Calu3 (cell line): ENCODE data around the gene CAPNS1. TPM values are rescaled to one million over a fixed set of nuclear protein-coding genes. Genes with fewer than 3 reads are reported as not detected.

Experiments
- BruUV-seq: library from RNA; stranded (reverse); fragments of 400-500 nt; replicated peaks from 2 replicates; lab custom pipeline; 2021; lab: Mats Ljungman, UMichigan
- CTCF ChIA-PET: fragments of 300-600 bp; sonication (Branson Sonifier 250); formaldehyde crosslinking; loops from one replicate; lab custom pipeline; 2022; ENCODE audit warnings: antibody characterized with exemption; lab: Charles Lee
- DNase-seq: peaks from one replicate; pipeline ENCODE4 v3.0.0; 2022
- H3K27ac Mint-ChIP-seq: one replicate; pipeline ENCODE4 v1.8.0; 2022; ENCODE audit warnings: mixed read lengths; ENCODE audit not compliant: unreplicated experiment
- H3K27me3 Mint-ChIP-seq: one replicate; pipeline ENCODE4 v1.8.0; 2022; ENCODE audit warnings: mixed read lengths; ENCODE audit not compliant: unreplicated experiment
- H3K36me3 Mint-ChIP-seq: one replicate; pipeline ENCODE4 v1.8.0; 2022; ENCODE audit warnings: mild to moderate bottlenecking, moderate library complexity, mixed read lengths; ENCODE audit not compliant: insufficient read depth, unreplicated experiment
- H3K4me1 Mint-ChIP-seq: one replicate; pipeline ENCODE4 v1.8.0; 2022; ENCODE audit warnings: mild to moderate bottlenecking, low read depth, mixed read lengths; ENCODE audit not compliant: unreplicated experiment
- H3K4me3 Mint-ChIP-seq: one replicate; pipeline ENCODE4 v1.8.0; 2022; ENCODE audit warnings: mild to moderate bottlenecking, low read depth, moderate library complexity, mixed read lengths; ENCODE audit not compliant: unreplicated experiment
- H3K9me3 Mint-ChIP-seq: one replicate; pipeline ENCODE4 v1.8.0; 2022; ENCODE audit warnings: low read depth, mixed read lengths; ENCODE audit not compliant: unreplicated experiment
- CTCF ChIP-seq: fragments of 200-600 bp; IDR thresholded peaks from one replicate; pipeline ENCODE4 v1.8.0; 2022; ENCODE audit warnings: antibody characterized with exemption; ENCODE audit not compliant: unreplicated experiment
- intact Hi-C: fragments of 100-400 bp; cut with micrococcal nuclease; formaldehyde crosslinking; loops from one replicate; pipeline ENCODE4 v1.10.0; 2022; ENCODE audit not compliant: unreplicated experiment
- total RNA-seq: library from RNA; stranded (reverse); gene quantifications from 2 replicates; pipeline ENCODE4 v1.2.3, GENCODE V29; 2022

CAPNS1 gene
- total RNA-seq, 1 experiment from 2014 or later: 894 TPM

GRCh38 chr19:36106991-36107390, 32.9 kb upstream of the CAPNS1 start:
- no peaks in the 10 kb centered on the region for H3K4me1 Mint-ChIP-seq
- H3K27me3 Mint-ChIP-seq: no peaks in the 10 kb centered on the region
- no TSS peak for BruUV-seq

GRCh38 chr19:36108684-36109083, 31.2 kb upstream of the CAPNS1 start:
- intact Hi-C loops: no loop called here
- CTCF ChIA-PET: no interaction called here
- Mint-ChIP-seq H3K27ac (no peak overlapping the region), H3K27me3 (no peaks in the 10 kb centered on the region), H3K4me3 (no peak overlapping the region), H3K4me1 (peaks cover 12% of the 10 kb centered on the region), H3K36me3 (peaks cover 40% of the 10 kb centered on the region), H3K9me3 (no peaks in the 10 kb centered on the region)
- no peak for TF ChIP-seq CTCF
- DNase-seq: no peak
- BruUV-seq: no TSS peak

More at GRCh38 chr19:36106991-36107390, 32.9 kb upstream of the CAPNS1 start:
- no peak for TF ChIP-seq CTCF
- Mint-ChIP-seq H3K4me3 (no peak overlapping the region), H3K9me3 (no peaks in the 10 kb centered on the region), H3K27ac (no peak overlapping the region), H3K36me3 (peaks cover 43% of the 10 kb centered on the region)
- intact Hi-C loops: no loop called here
- CTCF ChIA-PET: no interaction called here
- DNase-seq: no peak

DNA sequence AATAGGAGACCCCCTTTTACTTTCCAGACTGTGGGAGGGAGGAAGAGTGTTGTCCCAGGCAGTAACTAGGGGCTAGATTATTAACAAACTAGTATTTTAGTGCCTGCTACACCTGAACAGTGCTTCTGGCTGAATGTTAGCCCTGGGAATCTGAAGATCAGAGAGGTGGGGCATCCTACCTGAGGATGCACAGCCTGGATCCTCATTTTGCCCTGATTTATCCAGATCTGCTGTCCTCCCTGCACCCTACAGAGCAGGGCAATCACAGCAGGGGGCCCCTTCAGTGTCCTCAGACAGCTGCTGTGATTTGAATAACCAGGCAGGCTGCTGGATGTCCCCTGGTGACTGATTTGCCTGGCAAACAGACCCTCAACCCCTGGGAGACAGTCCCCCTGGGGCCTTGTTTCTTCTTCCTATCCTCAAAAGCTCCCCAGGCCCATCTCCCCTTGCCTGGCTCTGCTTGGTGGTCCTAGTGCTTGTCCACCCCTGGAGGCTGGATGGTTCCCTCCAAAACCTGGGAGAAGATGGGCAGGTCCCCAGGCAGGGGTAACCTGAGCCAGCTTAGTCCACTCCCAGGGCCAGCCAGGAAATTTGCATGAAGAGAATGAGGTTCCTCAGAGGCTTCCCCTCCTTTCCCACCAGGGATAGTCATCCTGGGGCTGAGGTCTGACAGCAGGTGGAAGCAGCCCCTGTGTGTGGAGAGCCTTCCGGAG, 29.2 kb upstream of the CAPNS1 start, which contains the start of gene OVOL3:
Gene OVOL3 (plus strand): TSS at position 657 of the 713 bp plus-strand sequence. CDS start 60 bp downstream, outside the sequence.
- no peaks in the 10 kb centered on the region for H3K9me3 Mint-ChIP-seq
- DNase-seq: no peak
- peaks cover 22% of the 10 kb centered on the region for H3K4me1 Mint-ChIP-seq
- no peak within 1 kb of the TSS for H3K4me3 Mint-ChIP-seq
- H3K27ac Mint-ChIP-seq: no peak within 1 kb of the TSS
- CTCF ChIA-PET: no interaction called here
- no peak for TF ChIP-seq CTCF
- H3K36me3 Mint-ChIP-seq: peaks cover 55% of the 10 kb centered on the region
- H3K27me3 Mint-ChIP-seq: peaks cover 11% of the 10 kb centered on the region
- BruUV-seq: no TSS peak
- intact Hi-C loops: no loop called here

DNA sequence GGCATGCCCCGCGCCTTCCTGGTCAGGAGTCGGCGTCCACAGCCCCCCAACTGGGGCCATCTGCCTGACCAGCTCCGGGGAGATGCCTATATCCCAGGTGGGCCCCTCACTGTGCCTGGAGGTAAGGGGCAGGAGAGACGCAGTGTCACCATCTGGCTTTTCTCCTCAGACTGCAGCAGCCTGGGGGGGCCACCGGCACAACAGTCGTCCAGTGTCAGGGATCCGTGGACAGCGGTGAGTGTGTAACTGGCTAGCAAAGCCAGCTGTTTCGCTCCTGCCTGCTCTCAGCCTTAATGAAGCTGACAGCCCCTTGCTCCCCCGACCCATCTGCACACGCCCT, 28.7 kb upstream of the CAPNS1 start:
- intact Hi-C loops: no loop called here
- CTCF ChIA-PET: no interaction called here
- no TSS peak for BruUV-seq
- H3K9me3 Mint-ChIP-seq: no peaks in the 10 kb centered on the region
- H3K4me3 Mint-ChIP-seq: no peak overlapping the region
- TF ChIP-seq CTCF: no peak
- peaks cover 12% of the 10 kb centered on the region for H3K27me3 Mint-ChIP-seq
- H3K36me3 Mint-ChIP-seq: peaks cover 55% of the 10 kb centered on the region
- no peak for DNase-seq
- no peak overlapping the region for H3K27ac Mint-ChIP-seq
- H3K4me1 Mint-ChIP-seq: peaks cover 26% of the 10 kb centered on the region
